ENCODE measurements around the gene FCSK. TPM values are rescaled to one million over a fixed set of nuclear protein-coding genes. Genes with fewer than 3 reads are reported as not detected.

The FCSK gene
- total and polyA plus RNA-seq, 2 of the 13 experiments (the other 11 are each of a cell fraction or from before 2014, with no cell fraction given): 9.1 to 19.2 TPM

DNA sequence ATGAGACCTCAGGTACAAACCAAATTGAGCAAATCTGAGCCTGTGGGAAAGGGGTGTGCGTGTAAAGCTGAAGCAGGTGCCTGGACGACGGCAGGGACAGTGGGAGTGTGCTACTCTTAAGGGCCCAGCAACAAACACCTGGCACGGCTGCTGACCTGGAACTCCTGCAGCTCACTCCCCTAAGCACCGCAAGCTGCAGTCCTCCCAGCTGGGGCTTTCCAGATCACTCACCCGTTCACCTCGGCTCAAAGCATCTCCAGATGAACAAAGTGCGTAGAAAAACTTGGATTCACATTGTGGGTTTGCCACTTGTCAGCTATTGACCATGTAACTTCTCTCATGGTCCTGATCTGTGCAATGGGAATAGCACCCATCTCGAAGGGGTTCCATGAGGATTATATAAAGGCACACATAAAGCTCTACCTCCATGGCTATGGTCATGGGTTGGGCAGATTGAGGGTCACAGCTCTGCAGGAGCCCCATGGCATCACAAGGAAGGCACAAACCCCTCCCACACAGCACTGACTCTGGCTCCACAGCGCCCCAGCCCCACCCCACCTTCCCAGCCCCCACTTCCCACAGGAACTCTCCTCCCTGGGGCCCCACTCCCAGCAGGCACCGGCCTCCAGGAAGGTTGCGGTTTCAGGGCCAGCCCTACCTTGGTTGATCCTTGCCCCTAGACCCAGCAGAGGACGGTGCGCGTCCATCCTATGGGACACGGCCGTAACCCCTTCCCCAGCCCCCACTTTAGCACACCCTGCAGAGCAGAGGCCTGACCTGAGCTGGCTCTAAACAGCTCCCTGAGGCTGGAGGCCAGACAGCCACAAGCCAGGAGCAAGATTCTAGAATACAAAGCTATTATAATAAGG, 37.4 kb upstream of the FCSK start (continued):
- TF ChIP-seq, protein P1, sequence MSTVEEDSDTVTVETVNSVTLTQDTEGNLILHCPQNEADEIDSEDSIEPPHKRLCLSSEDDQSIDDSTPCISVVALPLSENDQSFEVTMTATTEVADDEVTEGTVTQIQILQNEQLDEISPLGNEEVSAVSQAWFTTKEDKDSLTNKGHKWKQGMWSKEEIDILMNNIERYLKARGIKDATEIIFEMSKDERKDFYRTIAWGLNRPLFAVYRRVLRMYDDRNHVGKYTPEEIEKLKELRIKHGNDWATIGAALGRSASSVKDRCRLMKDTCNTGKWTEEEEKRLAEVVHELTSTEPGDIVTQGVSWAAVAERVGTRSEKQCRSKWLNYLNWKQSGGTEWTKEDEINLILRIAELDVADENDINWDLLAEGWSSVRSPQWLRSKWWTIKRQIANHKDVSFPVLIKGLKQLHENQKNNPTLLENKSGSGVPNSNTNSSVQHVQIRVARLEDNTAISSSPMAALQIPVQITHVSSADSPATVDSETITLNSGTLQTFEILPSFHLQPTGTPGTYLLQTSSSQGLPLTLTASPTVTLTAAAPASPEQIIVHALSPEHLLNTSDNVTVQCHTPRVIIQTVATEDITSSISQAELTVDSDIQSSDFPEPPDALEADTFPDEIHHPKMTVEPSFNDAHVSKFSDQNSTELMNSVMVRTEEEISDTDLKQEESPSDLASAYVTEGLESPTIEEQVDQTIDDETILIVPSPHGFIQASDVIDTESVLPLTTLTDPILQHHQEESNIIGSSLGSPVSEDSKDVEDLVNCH (CRISPR knock-in tag; IDR thresholded peaks at IDR 0.05): no peak
- TF ChIP-seq DNMT3B (CRISPR knock-in tag; conservative IDR thresholded peaks at IDR 0.05) (no peak), ZMYM4 (CRISPR knock-in tag; IDR thresholded peaks at IDR 0.05) (no peak), FOXO4 (CRISPR knock-in tag; conservative IDR thresholded peaks at IDR 0.05) (no peak), ZFYVE20 (CRISPR knock-in tag; IDR thresholded peaks at IDR 0.05; ENCODE audit: borderline replicate concordance, low read depth) (no peak), MBD4 (IDR thresholded peaks at IDR 0.05; ENCODE audit: borderline replicate concordance, low read length) (no peak), ZBTB1 (CRISPR knock-in tag; IDR thresholded peaks at IDR 0.05; ENCODE audit: borderline replicate concordance) (no peak), XBP1 (CRISPR knock-in tag; IDR thresholded peaks at IDR 0.05) (no peak), SIX4 (CRISPR knock-in tag; IDR thresholded peaks at IDR 0.05) (no peak), ZBTB49 (CRISPR knock-in tag; IDR thresholded peaks at IDR 0.05; ENCODE audit: borderline replicate concordance) (no peak), ATF1 (CRISPR knock-in tag; IDR thresholded peaks at IDR 0.05) (no peak), TOPORS (CRISPR knock-in tag; IDR thresholded peaks at IDR 0.05) (no peak), GLI4 (CRISPR knock-in tag; IDR thresholded peaks at IDR 0.05; ENCODE audit: borderline replicate concordance) (no peak)
- TF ChIP-seq, protein P2, sequence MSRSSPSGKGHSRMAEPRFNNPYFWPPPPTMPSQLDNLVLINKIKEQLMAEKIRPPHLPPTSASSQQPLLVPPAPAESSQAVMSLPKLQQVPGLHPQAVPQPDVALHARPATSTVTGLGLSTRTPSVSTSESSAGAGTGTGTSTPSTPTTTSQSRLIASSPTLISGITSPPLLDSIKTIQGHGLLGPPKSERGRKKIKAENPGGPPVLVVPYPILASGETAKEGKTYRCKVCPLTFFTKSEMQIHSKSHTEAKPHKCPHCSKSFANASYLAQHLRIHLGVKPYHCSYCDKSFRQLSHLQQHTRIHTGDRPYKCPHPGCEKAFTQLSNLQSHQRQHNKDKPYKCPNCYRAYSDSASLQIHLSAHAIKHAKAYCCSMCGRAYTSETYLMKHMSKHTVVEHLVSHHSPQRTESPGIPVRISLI (CRISPR knock-in tag; IDR thresholded peaks at IDR 0.05; ENCODE audit: borderline replicate concordance): peak; percentile 21; the same call in 1 of the 2 replicates
- TF ChIP-seq, protein P3, sequence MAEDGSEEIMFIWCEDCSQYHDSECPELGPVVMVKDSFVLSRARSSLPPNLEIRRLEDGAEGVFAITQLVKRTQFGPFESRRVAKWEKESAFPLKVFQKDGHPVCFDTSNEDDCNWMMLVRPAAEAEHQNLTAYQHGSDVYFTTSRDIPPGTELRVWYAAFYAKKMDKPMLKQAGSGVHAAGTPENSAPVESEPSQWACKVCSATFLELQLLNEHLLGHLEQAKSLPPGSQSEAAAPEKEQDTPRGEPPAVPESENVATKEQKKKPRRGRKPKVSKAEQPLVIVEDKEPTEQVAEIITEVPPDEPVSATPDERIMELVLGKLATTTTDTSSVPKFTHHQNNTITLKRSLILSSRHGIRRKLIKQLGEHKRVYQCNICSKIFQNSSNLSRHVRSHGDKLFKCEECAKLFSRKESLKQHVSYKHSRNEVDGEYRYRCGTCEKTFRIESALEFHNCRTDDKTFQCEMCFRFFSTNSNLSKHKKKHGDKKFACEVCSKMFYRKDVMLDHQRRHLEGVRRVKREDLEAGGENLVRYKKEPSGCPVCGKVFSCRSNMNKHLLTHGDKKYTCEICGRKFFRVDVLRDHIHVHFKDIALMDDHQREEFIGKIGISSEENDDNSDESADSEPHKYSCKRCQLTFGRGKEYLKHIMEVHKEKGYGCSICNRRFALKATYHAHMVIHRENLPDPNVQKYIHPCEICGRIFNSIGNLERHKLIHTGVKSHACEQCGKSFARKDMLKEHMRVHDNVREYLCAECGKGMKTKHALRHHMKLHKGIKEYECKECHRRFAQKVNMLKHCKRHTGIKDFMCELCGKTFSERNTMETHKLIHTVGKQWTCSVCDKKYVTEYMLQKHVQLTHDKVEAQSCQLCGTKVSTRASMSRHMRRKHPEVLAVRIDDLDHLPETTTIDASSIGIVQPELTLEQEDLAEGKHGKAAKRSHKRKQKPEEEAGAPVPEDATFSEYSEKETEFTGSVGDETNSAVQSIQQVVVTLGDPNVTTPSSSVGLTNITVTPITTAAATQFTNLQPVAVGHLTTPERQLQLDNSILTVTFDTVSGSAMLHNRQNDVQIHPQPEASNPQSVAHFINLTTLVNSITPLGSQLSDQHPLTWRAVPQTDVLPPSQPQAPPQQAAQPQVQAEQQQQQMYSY (CRISPR knock-in tag; IDR thresholded peaks at IDR 0.05): no peak
- TF ChIP-seq, protein P4, sequence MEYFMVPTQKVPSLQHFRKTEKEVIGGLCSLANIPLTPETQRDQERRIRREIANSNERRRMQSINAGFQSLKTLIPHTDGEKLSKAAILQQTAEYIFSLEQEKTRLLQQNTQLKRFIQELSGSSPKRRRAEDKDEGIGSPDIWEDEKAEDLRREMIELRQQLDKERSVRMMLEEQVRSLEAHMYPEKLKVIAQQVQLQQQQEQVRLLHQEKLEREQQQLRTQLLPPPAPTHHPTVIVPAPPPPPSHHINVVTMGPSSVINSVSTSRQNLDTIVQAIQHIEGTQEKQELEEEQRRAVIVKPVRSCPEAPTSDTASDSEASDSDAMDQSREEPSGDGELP (IDR thresholded peaks at IDR 0.05; ENCODE audit: borderline replicate concordance, low read depth): no peak; the same call in 1 of the 2 replicates

Measured in HepG2 (cell line).